NCI-H748 (cell line): Measurements from ENCODE around the gene DDAH2.
A peak's percentile ranks its signal among the peaks of the same experiment; 100 is the strongest.

Experiments used
- DNase-seq: peaks from one replicate; lab custom pipeline; 2025; ENCODE audit not compliant: unreplicated experiment; lab: John Stamatoyannopoulos, UW

Gene DDAH2

DNA sequence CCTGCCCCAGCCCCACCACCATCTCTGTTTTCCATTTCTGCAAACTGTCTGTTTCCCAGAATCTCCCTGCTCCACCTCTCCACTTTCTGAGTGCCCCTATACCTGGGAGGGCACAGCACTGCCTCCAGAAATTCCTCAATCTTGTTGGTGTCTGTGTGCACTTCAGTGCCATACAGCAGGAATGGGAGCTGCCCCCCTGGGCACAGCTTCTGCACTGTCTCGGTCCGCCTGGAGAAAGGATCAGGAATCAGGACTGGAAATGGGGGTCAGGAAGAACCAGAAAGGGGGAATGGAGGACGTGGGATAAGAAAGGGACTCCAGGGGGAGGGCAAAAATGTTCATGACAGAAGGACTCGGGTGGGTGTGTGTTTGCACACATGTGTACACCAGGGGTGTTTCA lies 4.6 kb upstream of the DDAH2 start:
- DNase-seq: no peak

- no peak for DNase-seq
These were observed 2.9 kb upstream of the DDAH2 start for GRCh38 chr6:31732029-31732428.

DNA sequence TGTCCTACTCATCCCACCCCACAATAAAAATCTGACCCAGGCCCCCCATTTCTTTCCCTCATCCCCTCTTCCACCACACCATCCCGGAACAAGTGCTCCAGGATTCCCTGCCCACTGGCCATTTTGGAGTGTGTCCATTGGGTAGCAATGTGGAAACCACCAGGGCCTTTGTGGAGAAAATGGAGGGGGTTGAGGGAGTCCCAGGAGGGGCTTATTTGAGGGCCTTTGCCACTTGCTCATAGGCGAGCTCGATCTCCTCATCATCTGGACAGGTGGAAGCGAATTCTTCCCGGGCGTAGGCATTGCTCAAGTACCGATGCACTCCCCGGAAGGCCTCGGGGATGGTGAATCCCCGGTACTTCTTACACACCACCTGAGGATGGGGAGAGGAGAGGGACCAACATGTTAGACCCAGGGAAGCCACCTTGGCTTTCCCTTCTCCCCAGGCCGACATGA lies 1.6 kb upstream of the DDAH2 start:
- DNase-seq: no peak

DNA sequence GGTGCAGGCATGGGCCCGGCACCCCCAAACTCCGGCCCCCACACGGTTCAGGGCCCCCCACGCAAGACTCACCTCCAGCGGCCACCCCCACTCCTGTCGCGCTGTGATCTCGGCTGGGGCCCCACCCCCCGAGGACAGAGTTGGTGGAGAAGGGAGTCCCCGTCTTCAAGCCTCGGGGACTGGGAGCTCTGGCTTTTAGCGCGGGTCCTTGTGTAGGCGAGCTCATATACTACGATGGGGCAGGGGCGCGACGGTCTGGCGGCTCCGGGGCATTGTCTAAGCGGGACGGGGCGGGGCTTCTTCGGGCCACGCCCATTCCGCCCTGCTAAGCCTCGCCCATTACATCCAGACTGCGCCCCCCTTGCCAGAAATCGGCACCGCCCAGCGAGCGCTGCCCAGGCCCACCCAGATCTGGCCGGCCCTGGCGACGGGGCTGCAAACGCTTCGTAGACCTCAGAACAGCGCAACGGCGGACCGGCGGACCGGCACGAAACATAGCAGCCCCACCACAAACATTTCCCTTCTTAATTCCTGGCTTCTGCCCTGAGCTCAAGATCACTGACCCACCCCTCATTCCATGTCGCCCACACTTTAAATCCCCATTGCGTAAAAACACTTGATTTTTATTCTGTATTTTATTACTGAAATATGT lies 1.0 kb upstream of the DDAH2 start:
- DNase-seq: peak; percentile 90

GRCh38 chr6:31729515-31729978 lies 448 bp upstream of the DDAH2 start:
- peak; percentile 92 for DNase-seq

DNA sequence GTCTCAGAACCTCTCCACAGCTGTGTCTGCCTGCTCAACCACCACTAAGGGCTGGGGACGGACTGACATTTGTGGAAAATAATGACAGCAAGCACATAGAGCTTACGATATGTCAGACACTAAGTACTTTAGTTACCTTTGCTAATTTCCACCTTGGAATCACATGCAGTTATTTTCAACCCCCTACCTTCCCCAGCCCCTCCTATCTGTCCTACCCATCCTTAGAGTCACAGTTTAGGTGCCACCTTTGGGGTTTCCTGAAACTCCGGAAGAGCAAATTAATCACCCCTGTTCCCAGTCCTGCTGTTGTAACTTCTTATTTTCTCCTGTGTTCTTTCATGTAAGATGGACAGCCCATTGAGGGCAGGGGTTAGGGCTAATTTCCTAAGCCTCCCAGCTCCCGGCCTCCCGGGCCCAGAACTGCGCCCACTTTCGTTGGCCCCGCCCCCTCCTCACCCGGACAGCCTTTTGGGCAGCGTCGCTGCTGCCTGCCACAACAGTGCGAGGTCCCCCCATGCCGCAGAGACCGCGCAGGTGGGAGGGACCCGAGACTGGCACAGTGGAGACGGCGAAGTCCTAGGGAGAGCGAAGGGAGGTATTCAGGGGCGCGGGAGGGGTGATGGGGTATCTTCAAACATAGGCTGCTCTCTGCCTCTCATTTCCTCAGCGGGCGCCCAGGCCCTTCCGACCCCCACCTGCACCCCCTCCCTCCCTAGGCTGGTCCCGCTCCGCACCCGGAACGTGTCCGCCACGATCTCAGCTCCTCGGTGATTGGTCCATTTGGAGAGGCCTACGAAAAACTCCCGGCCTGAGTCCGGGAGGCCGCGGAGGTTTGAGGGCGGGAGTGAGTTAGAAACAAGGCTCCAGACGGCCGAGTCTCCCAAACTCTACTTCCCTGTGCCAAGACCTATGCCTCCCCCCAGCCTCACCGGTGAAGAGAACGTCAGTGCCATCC lies 1.1 kb downstream of the DDAH2 start:
- no peak for DNase-seq

- no peak for DNase-seq
These were observed 1.9 kb downstream of the DDAH2 start for GRCh38 chr6:31727034-31727716.

DNA sequence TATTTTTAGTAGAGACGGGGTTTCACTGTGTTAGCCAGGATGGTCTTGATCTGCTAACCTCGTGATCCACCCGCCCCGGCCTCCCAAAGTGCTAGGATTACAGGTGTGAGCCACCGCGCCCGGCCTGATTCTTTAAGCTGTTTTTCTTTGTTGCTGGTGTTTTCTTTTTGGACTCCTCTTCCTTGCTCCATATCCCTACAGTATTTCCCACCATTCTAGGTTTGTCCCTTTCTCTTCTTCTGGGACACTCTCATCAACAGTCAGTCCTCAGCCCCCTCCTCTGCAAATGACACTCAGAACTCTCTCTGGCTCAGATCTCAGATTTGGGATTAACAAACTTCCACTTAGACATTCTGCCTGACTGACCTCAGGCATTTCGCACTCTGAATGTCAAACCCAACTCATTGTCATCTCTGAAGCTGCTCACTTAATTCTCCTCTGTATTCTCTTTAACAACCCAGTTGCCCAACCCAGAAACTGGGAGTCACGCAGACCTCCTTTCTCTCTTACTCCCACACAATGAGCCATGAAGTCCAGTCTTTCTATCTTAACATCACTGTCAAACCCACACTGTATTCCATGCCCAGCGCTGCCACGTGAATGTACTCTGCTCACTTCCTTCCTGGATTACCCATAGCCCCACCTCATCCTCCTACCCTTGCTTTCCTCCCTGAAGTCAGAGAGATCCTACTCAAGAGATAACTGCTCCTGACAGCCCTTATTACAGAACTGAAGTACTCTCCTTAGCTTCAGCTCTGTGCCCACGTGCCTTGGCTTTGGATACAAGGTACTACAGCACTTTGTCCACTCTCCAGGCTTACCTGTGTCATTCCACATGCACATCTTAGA lies 3.4 kb downstream of the DDAH2 start:
- DNase-seq: no peak

GRCh38 chr6:31723980-31724691 lies 5.0 kb downstream of the DDAH2 start:
- DNase-seq: no peak

DNA sequence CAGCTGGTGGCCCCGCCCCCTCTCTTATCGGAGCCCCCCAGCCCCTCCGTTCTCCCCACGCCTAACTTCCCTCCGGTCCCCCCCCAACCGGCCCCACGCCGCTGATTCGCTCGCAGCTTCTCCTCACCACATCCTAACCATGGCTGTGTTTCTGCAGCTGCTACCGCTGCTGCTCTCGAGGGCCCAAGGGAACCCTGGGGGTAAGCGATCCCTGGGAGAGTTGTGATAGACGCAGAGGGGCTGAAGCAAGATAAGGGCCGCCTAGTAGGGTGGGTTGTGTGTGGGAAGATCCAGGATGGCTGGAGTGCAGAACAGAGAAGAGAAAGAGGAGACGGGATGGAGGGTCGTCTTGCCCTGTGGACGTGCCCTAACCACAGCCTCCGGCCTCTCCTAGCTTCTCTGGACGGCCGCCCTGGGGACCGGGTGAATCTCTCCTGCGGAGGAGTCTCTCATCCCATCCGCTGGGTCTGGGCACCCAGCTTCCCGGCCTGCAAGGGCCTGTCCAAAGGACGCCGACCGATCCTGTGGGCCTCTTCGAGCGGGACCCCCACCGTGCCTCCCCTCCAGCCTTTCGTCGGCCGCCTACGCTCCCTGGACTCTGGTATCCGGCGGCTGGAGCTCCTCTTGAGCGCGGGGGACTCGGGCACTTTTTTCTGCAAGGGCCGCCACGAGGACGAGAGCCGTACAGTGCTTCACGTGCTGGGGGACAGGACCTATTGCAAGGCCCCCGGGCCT lies 5.7 kb downstream of the DDAH2 start, which contains the start of gene MPIG6B:
Gene MPIG6B (plus strand): TSS at position 129 of the 735 bp plus-strand sequence. CDS start 11 bp downstream, at position 140.
- no peak for DNase-seq

GRCh38 chr6:31722173-31722572 lies 6.9 kb downstream of the DDAH2 start:
- no peak for DNase-seq

DNA sequence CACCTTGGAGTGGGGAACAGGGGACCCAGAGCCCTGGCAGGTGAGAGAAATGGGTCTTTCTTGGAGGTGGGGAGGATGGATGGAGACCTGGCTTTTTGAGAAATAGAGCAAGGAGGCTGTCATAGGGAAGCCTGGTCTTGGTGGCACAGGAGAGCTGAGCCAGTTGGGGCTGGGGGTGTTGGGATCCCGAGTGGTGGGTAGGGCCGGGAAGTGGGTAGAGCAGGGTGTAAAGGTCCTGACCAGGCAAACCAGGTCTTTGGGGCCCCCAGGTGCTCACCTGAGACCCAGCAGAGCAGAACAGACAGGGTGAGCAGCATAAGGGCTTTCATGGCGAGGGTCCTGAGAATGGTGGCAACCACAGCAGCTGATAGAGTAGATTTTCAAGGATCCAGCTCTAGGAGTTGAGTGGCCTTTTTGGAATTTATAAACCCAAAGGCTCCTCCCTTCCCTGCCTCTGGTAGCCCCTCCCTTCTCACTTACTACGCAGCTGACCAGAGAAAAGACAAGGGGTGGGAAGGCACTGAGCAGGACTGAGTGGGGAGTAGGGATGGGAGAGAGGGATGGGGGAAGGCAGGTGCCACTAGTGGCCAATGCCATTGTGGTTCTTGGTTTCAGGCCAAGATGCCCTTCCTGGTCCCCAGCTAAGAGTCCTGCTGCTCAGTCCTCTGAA lies 7.6 kb downstream of the DDAH2 start, which contains the start of gene LY6G6C:
Gene LY6G6C (minus strand): TSS at position 396 of the 670 bp plus-strand sequence. CDS start 67 bp downstream, at position 329.
- no peak for DNase-seq

GRCh38 chr6:31720196-31720770 lies 8.8 kb downstream of the DDAH2 start:
- DNase-seq: no peak

DNA sequence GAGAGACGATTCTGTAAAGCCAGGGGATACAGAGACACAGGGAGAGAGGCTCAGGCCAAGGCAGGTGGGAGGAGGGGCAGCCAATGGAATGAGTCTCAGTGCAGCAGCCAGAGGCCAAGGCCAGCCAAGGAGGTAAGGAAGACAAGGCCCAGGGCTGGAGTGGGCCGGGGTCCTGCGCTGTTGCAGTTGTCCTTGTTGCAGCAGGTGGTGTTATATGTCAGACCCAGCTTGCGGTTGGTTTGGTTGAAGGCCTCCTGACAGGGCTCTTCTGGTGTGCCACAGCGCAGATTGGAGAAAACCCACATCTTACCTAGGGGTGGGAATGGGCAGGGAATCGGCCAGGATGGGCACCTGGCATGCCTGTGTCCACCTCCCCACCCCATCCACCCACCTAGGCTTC lies 10.1 kb downstream of the DDAH2 start:
- no peak for DNase-seq

GRCh38 chr6:31718265-31718664 lies 10.8 kb downstream of the DDAH2 start:
- peak; percentile 96 for DNase-seq

- DNase-seq: peak; percentile 54
These were observed 11.4 kb downstream of the DDAH2 start for GRCh38 chr6:31717499-31718222.
